ENCODE measurements around the gene ZNF688.
"Not testable (repeated sequence)": the region's sequence is repeated elsewhere in the genome, so short reads cannot be mapped to it uniquely, and the experiment has no call there.

Gene ZNF688

DNA sequence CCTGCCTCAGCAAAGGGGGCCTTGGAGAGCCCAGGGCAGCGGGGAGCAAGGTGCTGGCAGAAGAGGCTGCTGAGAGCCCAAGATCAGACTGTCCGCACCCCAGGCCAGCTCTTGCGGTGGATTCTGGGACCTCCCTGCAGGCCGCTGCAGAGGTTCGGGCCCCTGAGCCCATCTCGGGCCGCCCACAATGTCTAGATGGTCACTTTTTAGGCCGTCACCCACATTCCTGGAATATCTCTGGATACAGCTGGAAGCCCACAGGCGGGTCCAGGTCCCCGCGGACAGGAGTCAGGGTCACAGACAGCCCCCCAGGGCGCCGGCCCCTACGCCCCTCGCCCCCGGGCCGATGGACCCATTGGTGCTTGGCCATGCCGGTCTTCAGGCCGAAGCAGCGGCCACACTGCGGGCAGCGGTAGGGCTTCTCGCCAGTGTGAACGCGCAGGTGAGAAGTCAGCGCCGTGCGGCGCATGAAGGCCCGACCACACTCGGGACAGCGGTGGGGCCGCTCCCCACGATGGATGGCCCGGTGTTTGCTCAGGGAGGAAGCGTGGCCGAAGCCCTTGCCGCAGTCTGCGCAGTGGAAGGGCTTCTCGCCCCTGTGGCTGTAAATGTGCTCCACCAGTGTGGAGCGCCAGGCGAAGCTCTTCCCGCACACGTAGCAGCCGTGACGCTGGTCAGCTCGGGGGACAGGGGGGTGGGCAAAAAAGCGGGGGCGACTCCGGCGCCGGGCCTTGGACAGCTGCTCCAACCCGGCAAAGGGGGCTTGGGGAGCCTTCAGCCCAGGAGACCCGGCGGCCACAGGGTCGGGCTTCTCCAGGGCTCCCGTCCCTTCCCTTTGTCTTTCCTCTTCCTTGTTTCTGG, 39.0 kb downstream of the ZNF688 start:
- no peak for DNase-seq

DNA sequence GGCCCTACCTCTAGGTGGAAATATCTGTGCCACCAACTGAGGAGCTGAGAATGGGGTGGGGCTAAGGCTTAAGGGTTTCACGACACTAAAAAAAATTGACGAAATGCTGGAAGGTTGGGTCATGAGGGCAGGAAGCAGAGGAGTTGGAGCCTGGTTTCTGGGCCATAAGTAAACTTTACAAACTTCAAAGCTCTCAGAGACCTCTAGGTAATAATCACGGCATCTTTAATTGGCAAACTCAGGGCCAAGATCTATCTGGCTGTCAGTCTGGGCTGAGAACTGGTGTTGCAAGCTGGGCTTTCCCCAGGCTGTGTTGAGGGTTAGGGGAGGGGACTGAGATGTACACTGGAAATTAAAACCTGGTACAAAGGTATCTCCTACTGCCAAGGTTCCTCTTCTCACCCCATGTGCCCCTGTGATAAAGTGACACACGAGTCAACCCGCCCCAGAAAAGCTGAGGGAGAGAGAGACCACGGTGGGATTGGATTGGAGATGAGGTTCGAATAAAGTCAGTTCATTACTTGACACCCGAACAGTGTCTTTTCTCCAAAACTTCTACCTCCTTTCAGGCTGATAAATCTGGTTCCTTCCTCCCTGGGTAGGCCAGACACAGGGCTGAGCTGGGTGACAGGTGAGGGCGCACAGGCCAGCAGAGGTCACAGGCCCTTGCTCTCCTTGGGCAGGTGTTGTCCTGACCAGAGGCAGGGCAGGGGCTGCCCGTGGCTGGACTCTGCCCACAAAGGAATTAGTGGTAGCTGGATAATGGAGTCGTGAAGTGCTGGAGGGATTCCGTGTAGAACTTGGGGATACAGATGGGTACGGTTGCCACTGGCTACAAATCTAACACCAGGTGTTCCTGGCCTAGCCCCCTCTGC, 41.1 kb downstream of the ZNF688 start:
- DNase-seq: no peak

DNA sequence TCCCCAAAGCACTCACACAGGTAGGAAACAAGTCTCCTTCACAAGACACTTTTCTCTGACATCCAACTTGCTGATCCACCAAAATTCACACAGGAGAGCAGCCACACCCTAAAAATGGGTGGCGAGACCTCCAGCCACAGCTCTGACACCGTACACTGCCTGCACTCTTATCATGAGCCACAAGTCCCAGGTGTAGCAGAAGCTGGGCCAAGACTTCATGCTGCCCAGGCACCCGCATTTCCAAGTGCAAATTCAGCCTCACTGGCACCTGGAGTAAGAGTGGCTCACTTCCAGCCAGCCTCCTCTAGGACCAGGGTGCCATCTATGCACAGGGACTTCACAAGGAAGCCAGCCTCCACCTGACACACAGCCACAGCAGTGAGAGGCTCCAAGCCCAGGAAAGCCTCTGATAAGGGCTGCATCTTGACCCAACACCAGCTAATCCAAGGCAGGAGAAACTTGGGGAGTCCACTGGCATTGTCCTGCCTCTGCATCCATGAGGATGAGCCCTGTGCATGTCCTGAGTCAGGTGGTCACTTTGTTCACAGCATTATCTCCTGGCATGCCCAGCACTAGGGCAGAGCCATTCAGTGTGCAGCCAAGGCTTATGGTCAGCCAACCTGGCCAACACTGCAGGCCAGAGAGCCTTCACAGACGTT, 42.6 kb downstream of the ZNF688 start:
- no peak for DNase-seq

DNA sequence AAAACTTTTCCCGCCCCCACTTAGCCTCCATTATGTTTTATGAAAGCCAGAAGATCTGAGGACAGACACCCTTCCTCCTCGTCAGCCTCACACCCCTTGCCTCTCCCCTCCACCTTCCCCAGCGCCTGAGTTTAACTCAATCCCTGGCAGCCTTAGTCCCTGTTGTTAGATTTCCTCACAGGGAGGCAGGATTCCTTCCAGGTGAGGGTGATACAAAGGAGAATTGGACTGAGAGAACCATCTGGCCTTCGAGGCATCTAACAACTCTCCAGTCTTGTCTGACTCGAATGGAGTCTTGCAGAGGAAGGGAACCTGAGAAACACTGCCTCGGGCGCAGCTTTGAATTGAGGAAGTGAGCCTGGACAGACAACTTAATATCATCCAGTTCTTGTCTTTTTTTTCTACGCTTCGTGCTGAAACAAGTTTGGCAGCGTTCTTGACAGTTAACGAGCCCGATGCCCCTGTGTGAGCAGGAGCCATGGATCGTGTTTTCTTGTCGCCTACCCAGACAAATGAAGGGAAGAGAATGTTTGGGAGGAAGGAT, 43.8 kb downstream of the ZNF688 start:
- DNase-seq: no peak

DNA sequence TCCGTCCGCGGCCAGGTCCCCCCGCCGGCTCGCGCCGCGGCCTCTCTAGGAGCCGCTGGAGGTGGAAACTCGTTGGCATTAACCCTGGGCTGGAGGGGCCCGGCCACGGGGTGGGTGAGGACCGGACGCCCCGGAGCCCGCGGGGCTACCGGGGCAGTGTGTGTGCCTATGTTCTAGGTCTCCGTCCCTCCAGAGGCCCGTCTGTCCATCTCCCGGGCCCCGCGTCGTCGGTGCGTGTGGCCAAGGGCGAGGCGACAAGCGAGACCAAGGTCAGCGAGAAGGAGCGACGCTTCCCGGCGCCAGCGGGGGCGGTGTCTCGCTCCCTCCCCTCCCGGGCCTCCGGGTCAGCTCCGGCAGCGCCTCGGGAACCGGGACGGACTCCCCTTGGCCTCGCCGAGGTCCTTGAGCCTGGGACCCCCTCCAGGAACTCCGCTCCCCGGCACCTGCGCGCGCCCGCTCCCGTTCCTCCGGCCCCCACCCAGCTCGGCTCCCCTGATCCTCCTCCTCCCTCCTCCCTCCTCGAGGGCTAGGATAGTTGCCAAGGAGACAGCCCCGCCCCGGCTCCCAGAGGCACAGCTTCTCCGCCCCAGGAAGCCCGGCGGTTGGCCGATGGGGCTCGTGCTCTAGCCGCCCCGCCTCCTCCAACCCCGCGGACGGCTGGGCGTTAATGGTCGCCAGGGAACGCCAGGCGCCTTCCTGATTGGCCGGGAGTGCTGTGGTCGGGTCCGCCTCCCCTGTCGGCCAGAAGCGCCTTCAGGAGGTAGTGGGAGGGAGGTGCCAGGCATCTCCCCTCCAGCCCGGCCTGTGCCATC, 44.5 kb downstream of the ZNF688 start:
- peak; percentile 97 for DNase-seq

DNA sequence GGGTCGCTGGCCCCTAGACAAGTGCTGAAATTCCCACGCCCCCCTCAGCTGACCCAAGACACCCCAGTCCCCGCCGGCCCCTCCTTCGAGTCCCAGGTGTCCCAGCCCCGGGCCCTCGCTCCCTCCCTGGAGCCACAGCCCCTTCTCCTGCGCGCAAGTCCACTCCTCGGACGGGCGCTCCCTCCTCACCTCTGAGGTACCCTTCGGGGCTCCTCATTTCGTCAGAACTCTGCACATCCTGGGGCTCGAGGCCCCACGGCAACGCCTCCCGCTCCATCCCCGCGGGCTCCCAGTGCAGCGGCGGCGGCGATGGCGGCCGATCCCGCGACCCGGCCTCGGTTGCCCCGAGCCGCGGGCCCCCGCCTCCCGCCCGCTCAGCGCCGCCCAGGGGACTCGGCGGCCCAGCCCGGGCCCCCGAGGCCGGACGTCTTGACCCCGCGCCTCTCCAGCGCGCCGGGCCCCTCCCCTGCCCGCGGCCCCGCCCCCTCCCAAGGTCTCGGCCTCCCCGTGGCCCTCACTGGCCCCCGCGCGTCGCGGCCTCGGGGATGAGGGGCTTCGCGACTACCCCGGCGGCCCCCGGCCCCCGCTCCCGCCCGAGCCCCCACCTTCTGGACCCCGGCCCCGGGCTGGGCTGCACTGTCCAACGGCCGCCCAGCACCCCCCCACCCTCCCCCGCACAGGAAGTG, 45.2 kb downstream of the ZNF688 start, which contains the start of gene ZNF768:
Gene ZNF768 (minus strand): TSS at position 430 of the 686 bp plus-strand sequence. CDS start 153 bp downstream, at position 277.
- DNase-seq: no peak

DNA sequence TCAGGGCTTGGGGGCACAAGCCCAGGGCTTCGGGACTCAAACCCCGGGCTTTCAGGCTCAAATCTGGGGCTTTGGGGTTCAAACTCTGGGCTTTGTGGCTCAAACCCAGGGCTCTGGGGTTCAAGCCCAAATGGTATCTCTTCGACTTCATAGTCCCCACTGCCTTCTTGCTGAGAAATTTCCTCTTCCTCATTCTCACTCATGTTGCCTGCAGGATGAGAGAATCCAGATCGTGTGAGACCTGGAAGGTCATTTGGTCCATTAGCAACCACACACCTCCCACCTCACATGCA, 45.7 kb downstream of the ZNF688 start:
- no peak for DNase-seq

DNA sequence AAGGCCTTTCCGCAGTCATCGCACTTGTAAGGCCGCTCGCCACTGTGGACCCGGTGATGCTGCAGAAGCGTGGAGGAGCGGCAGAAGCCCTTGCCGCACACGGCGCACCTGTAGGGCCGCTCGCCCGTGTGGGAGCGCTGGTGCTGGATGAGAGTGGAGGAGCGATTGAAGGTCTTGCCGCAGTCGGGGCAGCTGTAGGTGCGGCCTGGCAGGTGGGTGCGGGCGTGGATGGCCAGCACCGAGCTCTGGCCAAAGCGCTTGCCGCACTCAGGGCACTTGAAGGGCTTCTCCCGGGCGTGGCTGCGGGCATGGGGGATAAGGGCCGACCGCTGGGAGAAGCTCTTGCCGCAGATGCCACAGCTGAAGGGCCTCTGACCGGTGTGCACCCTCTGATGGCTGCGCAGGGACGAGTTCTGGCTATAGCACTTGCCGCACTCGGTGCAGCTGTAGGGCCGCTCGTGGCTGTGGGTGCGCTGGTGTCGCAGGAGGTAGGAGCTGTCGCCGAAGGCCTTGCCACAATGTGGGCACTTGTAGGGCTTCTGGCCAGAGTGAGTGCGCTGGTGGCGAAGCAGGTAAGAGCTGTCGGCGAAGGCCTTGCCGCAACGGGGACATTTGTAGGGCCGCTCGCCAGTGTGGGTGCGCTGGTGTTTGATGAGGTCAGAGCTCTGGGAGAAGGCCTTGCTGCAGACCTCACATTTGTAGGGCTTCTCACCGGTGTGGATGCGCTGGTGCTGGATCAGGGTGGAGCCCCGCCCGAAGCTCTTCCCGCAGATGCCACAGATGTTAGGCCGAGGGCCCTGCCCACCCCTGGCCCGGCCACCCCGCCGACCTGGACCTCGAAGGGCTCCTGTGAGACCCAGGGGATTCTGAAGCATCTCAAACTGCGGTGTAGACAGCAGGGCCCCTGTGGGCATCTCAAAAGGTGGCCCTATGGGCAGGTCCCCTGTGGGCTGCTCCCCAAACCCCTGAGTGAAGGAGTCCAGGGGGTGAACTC, 46.6 kb downstream of the ZNF688 start:
- no peak for DNase-seq

DNA sequence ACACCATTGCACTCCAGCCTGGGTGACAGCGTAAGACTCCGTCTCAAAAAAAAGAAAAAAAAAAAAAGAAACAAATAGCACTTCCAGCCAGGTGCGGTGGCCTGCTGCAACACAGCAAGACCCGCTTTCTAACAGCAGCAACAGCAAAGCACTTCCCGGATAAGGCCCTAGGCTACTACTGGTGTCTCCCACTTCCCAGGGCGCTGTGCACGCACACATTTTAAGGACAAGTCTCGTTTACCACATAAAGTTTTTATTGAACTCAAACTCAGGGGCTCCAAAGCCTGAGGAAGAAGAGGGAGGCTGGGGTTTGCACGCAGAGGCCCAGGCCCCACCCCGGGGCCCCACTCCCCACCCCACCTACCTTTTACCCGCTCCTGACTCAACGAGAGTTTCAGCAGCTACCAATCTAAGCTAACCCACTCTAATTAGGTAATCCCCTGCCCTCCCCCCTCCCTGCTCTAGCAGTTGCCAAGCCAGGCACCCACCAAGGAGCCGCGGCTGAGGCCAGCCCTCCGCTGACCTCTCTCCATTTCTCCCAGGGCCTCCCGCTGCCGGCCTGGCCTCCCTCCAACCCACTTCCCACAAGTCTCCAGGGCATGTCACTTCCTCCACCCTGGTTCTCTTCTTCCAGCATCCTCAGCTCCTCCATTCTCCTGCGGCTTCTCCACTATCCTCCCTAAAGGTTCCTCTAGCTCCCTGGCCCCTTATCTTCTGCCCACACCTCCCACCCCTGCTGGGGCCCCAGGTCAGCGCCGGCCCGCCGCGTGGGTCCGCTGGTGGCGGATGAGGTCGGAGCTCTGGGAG, 47.5 kb downstream of the ZNF688 start:
- DNase-seq: no peak

DNA sequence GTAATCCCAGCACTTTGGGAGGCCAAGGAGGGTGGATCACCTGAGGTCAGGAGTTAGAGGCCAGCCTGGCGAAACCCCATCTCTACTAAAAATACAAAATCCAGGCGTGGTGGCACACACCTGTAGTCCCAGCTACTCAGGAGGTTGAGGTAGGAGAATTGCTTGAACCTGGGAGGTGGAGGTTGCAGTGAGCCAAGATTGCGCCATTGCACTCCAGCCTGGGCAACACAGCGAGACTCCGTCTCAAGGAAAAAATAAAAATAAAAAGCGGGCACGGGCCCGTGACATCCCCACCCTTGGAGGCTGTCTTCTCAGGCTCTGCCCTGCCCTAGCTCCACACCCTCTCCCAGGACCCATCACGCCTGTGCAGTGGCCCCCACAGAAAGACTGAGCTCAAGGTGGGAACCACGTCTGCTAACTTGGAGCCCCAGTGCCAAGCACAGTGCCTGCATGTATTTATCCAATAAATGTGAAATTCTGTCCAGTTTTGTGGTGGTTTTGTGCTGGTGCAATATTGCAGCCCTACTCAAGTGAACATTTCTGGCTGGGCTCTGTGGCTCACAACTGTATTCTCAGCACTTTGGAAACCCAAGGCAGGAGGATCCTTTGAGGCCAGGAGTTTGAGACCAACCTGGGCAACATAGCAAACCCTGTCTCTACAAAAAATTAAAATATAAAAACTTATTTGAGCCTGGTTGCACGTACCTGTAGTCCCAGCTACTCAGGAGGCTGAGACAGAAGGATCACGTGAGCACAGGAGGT, 48.6 kb downstream of the ZNF688 start:
- DNase-seq: not testable (repeated sequence)

DNA sequence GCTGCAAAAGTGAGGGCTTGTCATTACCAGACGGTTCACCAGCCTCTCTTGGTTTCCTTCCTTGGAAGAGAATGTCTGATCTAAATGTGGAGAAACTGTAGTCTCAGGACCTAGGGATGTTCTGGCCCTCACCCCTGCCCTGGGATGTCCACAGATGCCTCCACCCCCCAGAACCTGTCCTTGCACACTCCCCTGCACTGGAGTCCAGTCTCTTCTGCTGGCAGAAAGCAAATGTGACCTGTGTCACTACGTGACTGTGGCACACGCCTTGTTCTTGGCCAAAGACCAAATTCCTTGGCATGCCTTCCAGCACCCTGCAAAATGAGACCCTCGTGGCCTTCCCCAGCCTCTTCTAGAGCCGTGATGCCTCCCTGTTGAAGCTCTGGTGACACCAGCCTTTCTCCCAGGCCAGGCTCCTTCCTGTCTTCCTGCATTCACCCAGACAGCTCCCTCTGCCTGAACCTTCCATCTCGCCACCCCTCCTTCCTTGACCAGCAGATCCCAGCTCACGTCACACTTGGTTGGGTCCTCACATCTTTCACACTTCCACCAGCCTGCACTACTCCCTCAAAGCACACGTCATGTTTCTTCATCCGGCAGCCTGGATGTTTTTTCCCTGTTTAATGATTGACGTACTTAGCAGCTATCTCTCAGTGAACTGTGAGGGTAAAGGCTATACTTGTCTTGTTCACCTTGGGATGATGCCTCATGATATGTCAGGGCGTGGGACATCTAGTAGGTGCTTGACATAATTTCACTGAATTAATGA, 49.5 kb downstream of the ZNF688 start:
- no peak for DNase-seq

DNA sequence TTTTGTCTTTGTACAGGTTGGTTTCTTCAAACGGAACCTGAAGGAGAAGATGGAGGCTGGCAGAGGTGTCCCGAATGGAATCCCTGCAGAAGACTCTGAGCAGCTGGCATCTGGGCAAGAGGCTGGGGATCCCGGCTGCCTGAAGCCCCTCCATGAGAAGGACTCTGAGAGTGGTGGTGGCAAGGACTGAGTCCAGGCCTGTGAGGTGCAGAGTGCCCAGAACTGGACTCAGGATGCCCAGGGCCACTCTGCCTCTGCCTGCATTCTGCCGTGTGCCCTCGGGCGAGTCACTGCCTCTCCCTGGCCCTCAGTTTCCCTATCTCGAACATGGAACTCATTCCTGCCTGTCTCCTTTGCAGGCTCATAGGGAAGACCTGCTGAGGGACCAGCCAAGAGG, 50.0 kb downstream of the ZNF688 start:
- no peak for DNase-seq

Measured in stimulated activated CD4-positive, alpha-beta T cell treated with anti-CD3 and anti-CD28 coated beads, Interleukin-1b, Interleukin-23, amount 100 ng/mL, for 48 hours (primary cell).